OCI-LY1 (cell line): ENCODE results near the gene CXCR3.
"Not testable (repeated sequence)": the region's sequence is repeated elsewhere in the genome, so short reads cannot be mapped to it uniquely, and the experiment has no call there.

Experiments used
- H2AFZ ChIP-seq: fragments of 200-600 bp; sonication (generic), shearing (Covaris generic); 2 replicates; pipeline ENCODE4 v1.6.0; 2014; ENCODE audit warnings: antibody characterized with exemption, mild to moderate bottlenecking, low read length
- H3F3A ChIP-seq: fragments of 200-600 bp; sonication (generic), shearing (Covaris generic); 2 replicates; pipeline ENCODE4 v1.6.0; 2014; ENCODE audit warnings: mild to moderate bottlenecking, antibody characterized with exemption, low read length, moderate library complexity; ENCODE audit not compliant: insufficient read depth
- H3K27ac ChIP-seq: fragments of 200-600 bp; sonication (generic); 2 replicates; pipeline ENCODE4 v1.5.1; 2014; ENCODE audit warnings: low read length, mixed run types, mild to moderate bottlenecking, low read depth; ENCODE audit not compliant: poor library complexity, severe bottlenecking
- H3K27me3 ChIP-seq: fragments of 200-600 bp; sonication (generic); 2 replicates; pipeline ENCODE4 v1.6.0; 2014; ENCODE audit warnings: antibody characterized with exemption, mild to moderate bottlenecking, low read length, moderate library complexity; ENCODE audit not compliant: insufficient read depth
- H3K36me3 ChIP-seq: fragments of 200-600 bp; sonication (generic); 2 replicates; pipeline ENCODE4 v1.6.1; 2014; ENCODE audit warnings: mild to moderate bottlenecking, antibody characterized with exemption, low read length, moderate library complexity, mixed read lengths; ENCODE audit not compliant: insufficient read depth
- H3K4me1 ChIP-seq: fragments of 200-600 bp; sonication (generic); 2 replicates; pipeline ENCODE4 v1.5.1; 2014; ENCODE audit warnings: mild to moderate bottlenecking, low read length, moderate library complexity; ENCODE audit not compliant: insufficient read depth, severe bottlenecking
- H3K4me2 ChIP-seq: fragments of 200-600 bp; sonication (generic), shearing (Covaris generic); 2 replicates; pipeline ENCODE4 v1.6.1; 2014; ENCODE audit warnings: low read length
- H3K4me3 ChIP-seq: fragments of 200-600 bp; sonication (generic); 2 replicates; pipeline ENCODE4 v1.5.1; 2014; ENCODE audit warnings: low read length, low read depth, mild to moderate bottlenecking, mixed read lengths; ENCODE audit not compliant: poor library complexity, severe bottlenecking
- H3K79me2 ChIP-seq: fragments of 200-600 bp; shearing (Covaris generic); 2 replicates; pipeline ENCODE4 v1.6.1; 2016; ENCODE audit warnings: mixed run types, low read length, mixed read lengths; ENCODE audit not compliant: insufficient read depth
- H3K9ac ChIP-seq: fragments of 200-600 bp; sonication (generic), shearing (Covaris generic); 2 replicates; pipeline ENCODE4 v1.6.1; 2014; ENCODE audit warnings: mild to moderate bottlenecking, low read length, mixed read lengths
- H3K9me2 ChIP-seq: fragments of 200-600 bp; sonication (generic), shearing (Covaris generic); 2 replicates; pipeline ENCODE4 v1.6.1; 2014; ENCODE audit warnings: low read depth, mild to moderate bottlenecking, low read length, mixed read lengths
- H3K9me3 ChIP-seq: fragments of 200-600 bp; shearing (Covaris generic); 2 replicates; pipeline ENCODE4 v1.6.1; 2014; ENCODE audit warnings: low read length, mixed read lengths
- H4K20me1 ChIP-seq: fragments of 200-600 bp; sonication (generic), shearing (Covaris generic); 2 replicates; pipeline ENCODE4 v1.6.0; 2016; ENCODE audit warnings: mild to moderate bottlenecking, low read length; ENCODE audit not compliant: insufficient read depth
- CTCF ChIP-seq: fragments of 200-600 bp; sonication (generic), shearing (Covaris generic); IDR thresholded peaks from 2 replicates; pipeline ENCODE4 v1.5.1; 2017; ENCODE audit warnings: mild to moderate bottlenecking, antibody characterized with exemption, low read length, moderate library complexity, mixed read lengths
- EZH2 ChIP-seq: fragments of 200-600 bp; sonication (generic), shearing (Covaris generic); IDR thresholded peaks from 2 replicates; pipeline ENCODE4 v1.8.0; 2017; ENCODE audit warnings: borderline replicate concordance, mixed run types, mild to moderate bottlenecking, antibody characterized with exemption, low read length, moderate library complexity, mixed read lengths

Gene CXCR3

DNA sequence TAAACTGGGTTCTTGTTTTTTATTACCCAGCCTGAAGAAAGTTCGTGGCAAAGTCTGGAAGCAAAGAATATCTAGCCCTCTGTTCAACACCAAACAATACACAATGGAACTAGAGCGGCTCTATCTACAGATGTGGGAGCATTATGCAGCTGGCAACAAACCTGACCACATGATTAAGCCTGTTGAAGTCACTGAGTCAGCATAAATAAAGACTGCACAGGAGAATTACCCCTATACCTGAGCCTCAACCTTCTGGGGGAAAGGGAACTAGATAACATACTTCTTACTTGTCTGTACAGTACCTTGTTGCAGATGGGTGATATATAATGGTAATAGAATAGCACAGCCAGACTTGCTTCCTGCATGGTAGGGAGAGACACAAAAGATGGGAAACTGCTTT, 44.7 kb downstream of the CXCR3 start:
- H3K27me3 ChIP-seq, result no peaks in the 10 kb centered on the region

GRCh38 chrX:71571390-71571789, 46.9 kb downstream of the CXCR3 start:
- not testable (repeated sequence) for H3F3A ChIP-seq, H3K9me2 ChIP-seq, H3K27ac ChIP-seq, H2AFZ ChIP-seq, H3K4me2 ChIP-seq, H3K9me3 ChIP-seq, H3K79me2 ChIP-seq, H3K27me3 ChIP-seq, H4K20me1 ChIP-seq, H3K9ac ChIP-seq, H3K4me3 ChIP-seq, H3K4me1 ChIP-seq
- H3K36me3 ChIP-seq, result peaks cover 85% of the 10 kb centered on the region

More for the DNA sequence above, 44.7 kb downstream of the CXCR3 start:
- no peak overlapping the region for H3K4me3 ChIP-seq
- no peak overlapping the region for H2AFZ ChIP-seq
- H3K4me2 ChIP-seq, result no peak overlapping the region
- no peaks in the 10 kb centered on the region for H3K4me1 ChIP-seq
- no peaks in the 10 kb centered on the region for H3K9me3 ChIP-seq
- H3K27ac ChIP-seq, result no peak overlapping the region
- TF ChIP-seq CTCF, result no peak
- TF ChIP-seq EZH2, result no peak
- no peaks in the 10 kb centered on the region for H3K9me2 ChIP-seq
- no peaks in the 10 kb centered on the region for H3K79me2 ChIP-seq
- peaks cover 68% of the 10 kb centered on the region for H3K36me3 ChIP-seq
- no peaks in the 10 kb centered on the region for H3F3A ChIP-seq
- no peaks in the 10 kb centered on the region for H4K20me1 ChIP-seq
- no peak overlapping the region for H3K9ac ChIP-seq
